ENCODE results near the gene CYP26C1.

CYP26C1 gene

GRCh38 chr10:93113042-93113441 lies 52.4 kb downstream of the CYP26C1 start:
- ChIA-PET CTCF (no interaction called here), POLR2A (ENCODE audit: low non-redundant PET) (interaction anchor here (0.6 kb wide), 1 partner anchor 95 kb away, joined by 3 read pairs; no protein-coding TSS in a partner anchor)
- TF ChIP-seq, protein P1, sequence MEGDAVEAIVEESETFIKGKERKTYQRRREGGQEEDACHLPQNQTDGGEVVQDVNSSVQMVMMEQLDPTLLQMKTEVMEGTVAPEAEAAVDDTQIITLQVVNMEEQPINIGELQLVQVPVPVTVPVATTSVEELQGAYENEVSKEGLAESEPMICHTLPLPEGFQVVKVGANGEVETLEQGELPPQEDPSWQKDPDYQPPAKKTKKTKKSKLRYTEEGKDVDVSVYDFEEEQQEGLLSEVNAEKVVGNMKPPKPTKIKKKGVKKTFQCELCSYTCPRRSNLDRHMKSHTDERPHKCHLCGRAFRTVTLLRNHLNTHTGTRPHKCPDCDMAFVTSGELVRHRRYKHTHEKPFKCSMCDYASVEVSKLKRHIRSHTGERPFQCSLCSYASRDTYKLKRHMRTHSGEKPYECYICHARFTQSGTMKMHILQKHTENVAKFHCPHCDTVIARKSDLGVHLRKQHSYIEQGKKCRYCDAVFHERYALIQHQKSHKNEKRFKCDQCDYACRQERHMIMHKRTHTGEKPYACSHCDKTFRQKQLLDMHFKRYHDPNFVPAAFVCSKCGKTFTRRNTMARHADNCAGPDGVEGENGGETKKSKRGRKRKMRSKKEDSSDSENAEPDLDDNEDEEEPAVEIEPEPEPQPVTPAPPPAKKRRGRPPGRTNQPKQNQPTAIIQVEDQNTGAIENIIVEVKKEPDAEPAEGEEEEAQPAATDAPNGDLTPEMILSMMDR (conservative IDR thresholded peaks at IDR 0.05; ENCODE audit: low read depth): no peak
- no peak overlapping the region for H3K27ac ChIP-seq
- no peak for DNase-seq (ENCODE audit: low spot score)

GRCh38 chr10:93115661-93116383 lies 55.2 kb downstream of the CYP26C1 start:
- POLR2A ChIA-PET (ENCODE audit: low non-redundant PET): no interaction called here

More at GRCh38 chr10:93115661-93116383, 55.2 kb downstream of the CYP26C1 start:
- peak; percentile 76 for DNase-seq (ENCODE audit: low spot score)
- TF ChIP-seq, protein P1 (conservative IDR thresholded peaks at IDR 0.05; ENCODE audit: low read depth): 0 out of 2 replicates have a peak, but pooled peaks have one; percentile 19
- H3K27ac ChIP-seq: no peak overlapping the region
- CTCF ChIA-PET: interaction anchor here (0.5 to 2.5 kb wide), 28 partner anchors 8 to 237 kb away, joined by 3 to 9 read pairs (median 4); no protein-coding TSS in a partner anchor

All from RWPE1 (cell line).